ENCODE results near the gene RBM12. TPM values are rescaled to one million over a fixed set of nuclear protein-coding genes. Genes with fewer than 3 reads are reported as not detected.

The RBM12 gene
- total RNA-seq, 4 donors from 2014 or later = 31.4 to 43.2 (median 33.9) TPM

DNA sequence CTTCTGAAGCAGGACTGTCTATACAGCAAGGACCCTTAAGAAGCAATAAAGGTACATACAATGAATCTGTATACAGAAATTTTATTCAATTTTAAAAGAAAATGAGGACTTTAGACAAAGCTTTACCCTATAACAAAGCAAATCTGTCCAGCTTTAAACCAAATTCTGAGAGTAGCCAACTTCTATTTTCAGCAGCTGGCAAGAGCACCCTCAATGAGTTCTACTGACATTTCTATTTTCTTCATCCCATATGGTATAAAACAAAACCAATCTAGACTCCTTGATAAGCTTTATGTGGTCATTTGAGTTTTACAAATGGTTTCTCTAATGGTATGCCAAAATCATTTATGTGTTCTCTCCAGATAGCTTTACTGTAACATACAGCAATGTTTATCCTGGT, 12.7 kb downstream of the RBM12 start:
- ATAC-seq (ENCODE audit: low FRiP score) (no peak), DNase-seq (ENCODE audit: low spot score) (no peak)
- TF ChIP-seq, protein P1, sequence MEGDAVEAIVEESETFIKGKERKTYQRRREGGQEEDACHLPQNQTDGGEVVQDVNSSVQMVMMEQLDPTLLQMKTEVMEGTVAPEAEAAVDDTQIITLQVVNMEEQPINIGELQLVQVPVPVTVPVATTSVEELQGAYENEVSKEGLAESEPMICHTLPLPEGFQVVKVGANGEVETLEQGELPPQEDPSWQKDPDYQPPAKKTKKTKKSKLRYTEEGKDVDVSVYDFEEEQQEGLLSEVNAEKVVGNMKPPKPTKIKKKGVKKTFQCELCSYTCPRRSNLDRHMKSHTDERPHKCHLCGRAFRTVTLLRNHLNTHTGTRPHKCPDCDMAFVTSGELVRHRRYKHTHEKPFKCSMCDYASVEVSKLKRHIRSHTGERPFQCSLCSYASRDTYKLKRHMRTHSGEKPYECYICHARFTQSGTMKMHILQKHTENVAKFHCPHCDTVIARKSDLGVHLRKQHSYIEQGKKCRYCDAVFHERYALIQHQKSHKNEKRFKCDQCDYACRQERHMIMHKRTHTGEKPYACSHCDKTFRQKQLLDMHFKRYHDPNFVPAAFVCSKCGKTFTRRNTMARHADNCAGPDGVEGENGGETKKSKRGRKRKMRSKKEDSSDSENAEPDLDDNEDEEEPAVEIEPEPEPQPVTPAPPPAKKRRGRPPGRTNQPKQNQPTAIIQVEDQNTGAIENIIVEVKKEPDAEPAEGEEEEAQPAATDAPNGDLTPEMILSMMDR (IDR thresholded peaks at IDR 0.05) = no peak

DNA sequence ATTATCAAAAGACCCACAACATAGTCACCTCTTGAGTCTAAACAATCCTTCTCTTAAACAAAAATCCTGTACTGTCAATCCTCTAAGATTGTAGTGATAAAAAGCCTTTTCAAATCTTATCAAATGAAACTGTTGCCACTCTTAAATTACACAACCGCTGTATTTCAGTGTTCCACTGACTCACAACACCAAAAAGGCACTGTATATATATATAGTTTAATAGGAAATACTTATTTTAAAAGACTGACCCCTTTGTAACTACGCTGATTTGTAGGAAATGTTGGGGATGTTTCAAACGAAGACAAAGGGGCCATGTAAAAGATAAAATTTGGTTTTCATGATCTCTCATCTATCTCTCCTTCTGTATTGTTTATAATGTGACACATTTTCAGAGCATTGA, 14.1 kb downstream of the RBM12 start:
- TF ChIP-seq, protein P1 (IDR thresholded peaks at IDR 0.05) = no peak
- ATAC-seq (ENCODE audit: low FRiP score) = no peak

DNA sequence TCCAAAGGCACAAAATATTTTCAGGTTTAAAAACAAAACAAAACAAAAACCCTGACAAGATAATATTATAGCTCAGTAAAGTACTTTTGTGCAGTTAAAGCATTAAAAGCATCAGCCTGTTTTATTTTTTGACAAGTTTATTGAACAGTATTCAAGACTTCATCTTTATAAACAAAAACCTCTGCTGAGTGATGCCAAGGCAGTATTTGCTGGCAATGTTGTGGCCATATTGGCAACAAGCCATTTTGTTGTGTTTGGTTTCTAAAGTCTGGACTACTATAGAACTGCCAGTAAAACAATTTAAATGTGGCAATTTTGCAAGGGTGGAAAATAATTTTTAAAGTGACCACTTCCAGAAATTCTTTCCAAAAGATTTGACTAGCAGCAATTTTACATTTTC, 15.9 kb downstream of the RBM12 start:
- no peak for DNase-seq (ENCODE audit: low spot score)
- TF ChIP-seq, protein P1 (IDR thresholded peaks at IDR 0.05) = no peak
- no peak for ATAC-seq (ENCODE audit: low FRiP score)

More for the DNA sequence above, 14.1 kb downstream of the RBM12 start:
- DNase-seq (ENCODE audit: low spot score) = no peak

DNA sequence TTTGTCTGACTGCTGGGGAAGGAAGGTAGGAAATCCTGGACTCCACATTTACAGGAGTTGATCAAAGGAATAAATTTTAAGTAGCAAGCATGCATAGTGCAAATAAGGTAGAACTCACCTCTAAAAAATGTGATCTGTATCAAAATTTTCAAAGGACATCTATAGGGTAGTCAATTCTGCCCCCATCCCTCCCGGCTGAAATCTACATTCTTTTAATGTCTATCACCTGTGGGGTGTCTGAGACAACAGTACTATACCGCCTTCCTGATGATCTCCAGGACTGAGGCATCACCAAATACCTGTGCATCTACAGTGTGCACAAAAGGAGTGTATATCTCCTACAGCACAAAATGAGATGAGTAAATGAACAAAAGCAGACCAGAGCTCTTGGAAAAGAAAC, 19.9 kb downstream of the RBM12 start:
- TF ChIP-seq, protein P1 (IDR thresholded peaks at IDR 0.05) = no peak
- DNase-seq (ENCODE audit: low spot score) = no peak
- no peak for ATAC-seq (ENCODE audit: low FRiP score)

DNA sequence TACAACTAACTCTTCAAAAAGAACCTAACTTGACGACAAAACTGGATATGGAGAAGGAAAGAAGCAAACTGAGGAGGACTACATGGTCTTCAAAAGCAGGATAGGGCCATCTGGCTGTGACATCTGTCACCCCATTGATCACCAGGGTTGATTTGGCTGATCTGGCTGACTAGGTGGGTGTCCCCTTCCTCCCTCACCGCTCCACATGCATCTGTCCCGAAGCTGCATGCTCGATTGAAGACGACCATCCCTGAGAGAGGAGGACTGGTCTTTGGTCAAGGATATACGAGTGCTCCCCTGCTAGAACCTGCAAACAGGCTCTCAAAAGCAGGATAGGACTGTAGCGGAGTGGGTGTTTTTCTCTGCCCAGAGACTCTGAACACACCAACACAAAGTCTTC, 21.7 kb downstream of the RBM12 start:
- ATAC-seq (ENCODE audit: low FRiP score) = no peak
- DNase-seq (ENCODE audit: low spot score) = no peak
- TF ChIP-seq, protein P1 (IDR thresholded peaks at IDR 0.05) = no peak

DNA sequence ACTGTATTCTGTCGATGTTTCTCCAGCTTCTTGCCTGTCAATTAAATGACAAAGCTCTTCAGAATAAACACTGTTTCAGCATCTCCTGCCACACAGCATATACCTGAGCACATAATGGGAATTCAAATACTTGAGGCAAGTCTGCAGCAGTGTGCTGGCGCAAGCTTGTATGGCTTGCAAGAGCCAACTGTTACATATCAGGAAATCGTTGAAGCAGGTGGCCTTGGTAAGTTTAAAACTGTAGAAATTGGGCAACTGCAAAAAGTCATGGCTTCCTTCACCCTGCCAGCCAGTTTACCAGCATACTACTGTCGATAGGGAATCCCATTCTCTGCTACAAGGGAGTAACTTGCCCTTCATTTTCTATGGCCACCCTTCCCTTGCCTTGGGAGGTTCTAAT, 23.0 kb downstream of the RBM12 start:
- TF ChIP-seq, protein P1 (IDR thresholded peaks at IDR 0.05) = no peak
- ATAC-seq (ENCODE audit: low FRiP score) (no peak), DNase-seq (ENCODE audit: low spot score) (no peak)

DNA sequence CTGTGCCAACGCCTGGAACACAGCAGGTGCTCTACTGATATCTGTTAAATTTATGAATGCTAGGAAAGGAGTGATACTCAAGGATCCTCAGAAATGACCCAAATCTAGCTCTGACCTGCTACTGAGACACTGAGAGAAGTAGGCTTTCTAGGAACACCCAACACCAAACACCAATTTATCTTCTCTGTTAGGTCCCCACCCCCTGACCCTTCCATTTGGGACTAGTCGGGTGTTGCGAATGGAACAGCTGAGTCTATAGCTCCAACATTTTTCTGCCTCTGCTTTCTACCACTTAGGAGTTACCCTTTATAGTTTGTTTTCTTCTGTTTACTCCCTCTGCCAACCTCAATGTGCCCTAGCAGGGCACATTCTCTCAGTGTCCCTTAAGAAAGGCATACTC, 24.0 kb downstream of the RBM12 start:
- ATAC-seq (ENCODE audit: low FRiP score) (no peak), DNase-seq (ENCODE audit: low spot score) (no peak)
- TF ChIP-seq, protein P1 (IDR thresholded peaks at IDR 0.05) = no peak

Measured in omental fat pad (tissue), 4 donors.